ENCODE results near the gene IL36A. TPM values are rescaled to one million over a fixed set of nuclear protein-coding genes. Genes with fewer than 3 reads are reported as not detected.

The IL36A gene, protein sequence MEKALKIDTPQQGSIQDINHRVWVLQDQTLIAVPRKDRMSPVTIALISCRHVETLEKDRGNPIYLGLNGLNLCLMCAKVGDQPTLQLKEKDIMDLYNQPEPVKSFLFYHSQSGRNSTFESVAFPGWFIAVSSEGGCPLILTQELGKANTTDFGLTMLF
- total RNA-seq = not detected in 2 replicates

DNA sequence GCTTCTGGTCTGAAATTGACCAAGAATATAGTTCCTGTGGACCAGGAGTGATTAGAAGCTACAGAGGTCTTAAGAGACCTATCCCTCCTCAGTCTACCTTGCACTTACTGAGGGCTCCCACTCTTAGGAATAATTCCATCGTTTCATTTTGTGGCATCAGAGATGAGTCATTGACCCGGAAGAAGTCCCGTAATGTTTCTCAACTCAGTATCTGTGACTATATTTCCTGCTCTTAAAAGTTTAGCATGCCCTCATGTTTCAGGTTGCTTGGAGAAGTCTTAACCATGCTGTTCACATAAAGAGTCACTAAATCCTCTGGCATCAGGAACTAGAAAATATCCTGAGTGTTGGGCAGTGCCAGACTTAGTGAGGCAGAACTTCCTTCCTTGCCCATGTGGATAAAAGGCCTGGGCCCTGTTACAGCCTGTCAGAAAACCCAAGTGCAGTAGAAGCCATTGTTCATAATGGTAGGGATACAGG is at the start of gene IL36A:
IL36A (plus strand) TSS at position 430 of the 480 bp plus-strand sequence. CDS start 413 bp downstream, outside the sequence.
- no peak for DNase-seq (ENCODE audit: extremely low read depth, low read depth, low spot score)

DNA sequence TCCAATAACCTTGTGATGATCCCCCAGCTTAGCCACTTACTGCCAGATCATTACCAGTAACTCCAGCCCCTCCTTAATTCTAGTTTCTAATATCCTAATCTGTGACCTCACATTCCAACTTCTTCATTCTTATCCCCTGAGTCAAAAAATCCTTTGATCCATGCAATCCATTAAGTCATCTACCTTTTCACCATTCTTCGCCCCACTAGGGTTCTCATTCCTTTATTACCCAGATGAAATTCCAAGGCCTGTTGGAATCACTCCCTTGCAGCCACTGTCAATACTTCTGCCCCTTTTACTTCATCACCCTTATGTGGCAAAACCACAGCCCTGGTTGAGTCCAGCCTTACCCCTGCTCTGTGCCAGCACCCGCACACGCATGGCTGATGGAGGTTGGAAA is 47.7 kb upstream of the IL36A start:
- no peak for DNase-seq (ENCODE audit: extremely low read depth, low read depth, low spot score)

DNA sequence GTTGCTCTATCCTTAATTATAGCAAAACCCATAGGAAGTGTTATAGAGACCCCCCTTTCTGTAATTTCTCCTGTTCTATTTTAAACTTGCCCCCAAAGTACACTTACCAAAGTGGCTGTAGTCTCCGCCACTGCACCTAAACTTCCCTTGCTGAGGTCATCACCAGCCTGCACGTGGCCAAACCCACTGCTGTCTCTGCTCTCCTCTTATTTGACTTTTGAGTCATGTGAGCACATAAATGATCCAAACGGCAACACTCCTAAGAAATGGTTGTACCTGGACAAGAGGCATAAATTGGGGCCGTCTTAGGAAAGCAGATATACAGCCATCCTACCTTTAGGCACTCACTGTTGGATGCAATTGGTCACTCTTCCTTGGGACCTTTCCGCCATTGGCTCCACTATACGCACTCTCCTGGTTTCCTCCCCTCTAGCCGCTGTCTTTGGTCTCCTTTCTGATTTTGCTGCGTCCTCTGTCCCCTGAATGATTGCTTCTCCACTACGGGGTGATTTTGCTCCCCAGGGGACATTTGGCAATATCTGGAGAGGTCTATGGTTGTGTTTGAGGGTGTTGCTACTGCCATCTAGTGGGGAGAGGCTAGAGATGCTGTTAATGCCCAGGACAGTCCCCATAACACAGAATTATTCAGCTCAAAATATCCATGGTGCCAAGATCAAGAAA is 46.7 kb upstream of the IL36A start:
- peak; percentile 12 for DNase-seq (ENCODE audit: extremely low read depth, low read depth, low spot score)

DNA sequence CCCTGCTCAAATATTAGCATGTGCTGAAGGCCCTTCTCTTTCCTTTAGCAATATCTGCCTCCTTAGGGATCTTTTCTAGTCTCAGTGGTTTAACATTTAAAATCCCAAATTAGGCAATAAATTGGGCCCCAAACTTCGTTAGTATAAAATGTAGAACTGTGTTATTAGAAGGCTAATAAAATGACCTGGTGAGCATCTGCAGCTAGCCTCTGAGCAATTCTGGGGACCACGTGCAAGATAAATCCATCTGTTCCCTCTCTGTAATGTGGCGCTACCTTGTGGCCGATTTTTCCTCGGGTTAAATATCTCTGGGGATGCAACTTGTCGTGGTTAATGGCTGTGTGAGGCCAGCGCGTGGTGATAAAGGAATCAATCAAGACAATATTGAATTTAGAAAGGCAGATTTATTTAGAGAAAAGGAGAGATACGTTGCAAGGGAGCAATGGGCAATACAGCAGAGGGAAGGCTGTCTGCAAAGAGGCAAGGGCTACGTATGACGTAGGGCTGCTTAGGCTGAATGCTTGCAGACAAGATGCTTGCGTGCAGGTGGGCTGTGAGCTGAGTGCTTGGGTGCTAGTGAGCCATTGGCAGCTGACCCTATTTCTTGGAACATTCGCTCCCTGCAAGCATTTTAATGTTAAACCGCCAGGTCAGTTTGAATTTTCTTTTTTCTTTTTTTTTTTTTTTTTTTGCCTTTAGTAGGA is 46.0 kb upstream of the IL36A start:
- no peak for DNase-seq (ENCODE audit: extremely low read depth, low read depth, low spot score)

DNA sequence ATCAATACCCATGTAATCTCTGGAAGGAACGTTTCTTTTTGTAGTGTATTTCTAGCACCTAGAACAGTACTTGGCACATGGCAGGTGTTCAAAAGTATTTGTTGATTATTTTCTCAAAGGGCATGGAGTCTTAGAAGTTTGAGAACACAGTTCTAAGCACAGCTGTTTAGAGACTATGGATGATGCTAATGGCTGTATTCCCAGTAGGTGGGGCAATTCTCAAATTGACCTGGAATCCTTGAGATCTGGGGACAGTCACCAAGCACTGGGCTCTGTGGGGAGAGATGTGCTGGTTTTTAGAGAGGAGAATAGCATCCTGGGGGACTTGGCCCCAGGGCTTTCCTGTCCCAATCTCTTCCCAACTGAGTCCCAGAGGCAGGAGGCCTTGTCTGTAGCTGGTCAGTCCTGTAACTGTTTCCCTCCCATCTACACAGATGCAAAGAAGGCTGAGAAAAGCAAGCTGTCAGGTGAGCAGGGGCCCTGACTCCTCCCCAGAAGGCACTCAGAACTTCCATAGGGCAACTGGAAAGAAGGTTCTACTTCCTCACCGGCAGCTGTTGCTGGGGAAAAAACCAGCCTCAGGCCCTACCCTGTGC is 44.9 kb upstream of the IL36A start:
- DNase-seq (ENCODE audit: extremely low read depth, low read depth, low spot score) = no peak

DNA sequence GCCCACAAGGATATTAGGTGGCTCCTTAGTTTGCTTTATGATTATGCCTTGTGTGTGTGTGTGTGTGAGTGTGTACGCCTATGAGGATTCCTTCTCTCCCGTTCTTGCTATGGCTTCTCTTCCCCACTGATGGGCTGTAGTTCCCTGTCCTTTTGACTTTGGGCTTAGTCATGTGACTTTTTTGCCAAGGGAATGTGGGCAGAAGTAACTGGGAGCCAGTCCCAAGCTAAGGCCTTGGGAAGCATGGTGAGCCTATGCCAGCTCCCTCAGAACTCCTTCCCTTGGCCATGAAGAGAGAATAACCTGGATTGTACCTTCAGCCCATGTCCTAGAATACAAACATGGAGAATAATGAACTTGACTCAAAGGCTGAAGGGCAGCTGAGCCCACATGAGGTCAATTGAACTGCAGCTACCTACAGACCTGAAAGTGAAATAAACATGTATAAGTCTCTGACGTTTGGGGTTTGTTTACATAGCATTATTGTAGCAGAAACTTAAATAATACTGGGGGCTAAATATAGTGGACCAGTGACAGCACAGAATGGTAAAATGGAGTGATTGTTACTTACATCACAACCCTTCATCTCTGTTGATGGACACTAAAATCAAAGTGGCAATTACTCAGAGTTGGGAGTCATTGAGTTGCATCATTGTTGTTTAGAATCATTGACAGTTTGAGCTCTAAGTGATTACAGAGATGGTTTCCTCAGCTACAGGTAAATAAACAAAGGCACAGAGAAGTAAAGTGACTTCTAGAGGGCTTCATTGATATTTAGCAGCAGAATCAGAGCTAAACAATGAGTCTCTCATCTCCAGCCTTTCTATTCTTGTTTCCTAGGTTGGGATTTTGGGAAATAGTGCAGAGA is 42.7 kb upstream of the IL36A start:
- no peak for DNase-seq (ENCODE audit: extremely low read depth, low read depth, low spot score)

DNA sequence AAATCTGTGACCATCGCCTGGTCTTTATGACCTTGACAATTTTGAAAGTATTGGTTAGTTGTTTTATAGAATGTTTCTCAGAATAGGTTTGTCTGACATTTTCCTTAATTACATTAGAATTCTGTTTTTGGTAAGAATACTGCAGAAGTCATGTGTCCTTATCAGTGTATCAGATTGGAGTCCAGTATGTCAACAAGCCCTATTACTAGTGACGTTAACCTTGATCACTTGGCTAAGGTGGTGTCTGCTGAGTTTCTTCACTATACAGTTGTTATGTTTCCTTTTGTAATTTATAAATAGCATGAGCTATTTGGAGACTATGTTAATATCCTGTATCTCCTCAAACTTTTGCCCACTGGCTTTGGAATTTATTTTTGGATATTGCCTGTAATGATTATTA is 38.2 kb upstream of the IL36A start:
- no peak for DNase-seq (ENCODE audit: extremely low read depth, low read depth, low spot score)

DNA sequence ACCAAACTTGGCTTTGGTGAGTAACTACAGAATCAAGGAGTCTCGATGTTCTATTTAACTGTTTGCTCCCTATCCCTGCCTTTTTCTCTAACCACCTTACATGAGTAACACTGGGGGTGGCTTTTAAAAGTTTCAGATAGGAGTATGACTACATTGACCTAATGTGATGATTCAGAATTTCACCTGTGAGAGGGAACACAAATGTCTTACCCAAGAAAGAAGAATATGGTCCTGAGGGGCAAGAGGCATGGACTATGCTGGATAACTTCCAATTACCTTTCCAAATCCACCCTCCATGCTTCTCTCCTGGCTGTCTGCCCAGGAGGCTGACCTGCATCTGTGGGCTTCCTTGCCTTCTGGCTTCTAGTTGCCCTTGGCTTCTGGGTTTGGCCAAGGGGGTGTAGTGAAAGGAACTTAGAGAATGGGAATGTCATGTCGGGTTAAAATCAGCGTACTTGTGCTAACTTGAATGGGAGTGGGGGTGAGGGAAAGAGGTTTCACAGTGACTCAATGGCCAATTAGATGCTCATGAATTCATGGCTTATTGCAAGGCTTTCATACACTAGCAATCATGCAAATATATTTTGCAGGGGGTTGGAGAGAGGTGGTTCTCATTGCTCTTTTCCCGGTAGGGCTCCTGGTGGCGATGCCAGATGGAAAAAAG is 32.7 kb upstream of the IL36A start:
- DNase-seq (ENCODE audit: extremely low read depth, low read depth, low spot score) = no peak

DNA sequence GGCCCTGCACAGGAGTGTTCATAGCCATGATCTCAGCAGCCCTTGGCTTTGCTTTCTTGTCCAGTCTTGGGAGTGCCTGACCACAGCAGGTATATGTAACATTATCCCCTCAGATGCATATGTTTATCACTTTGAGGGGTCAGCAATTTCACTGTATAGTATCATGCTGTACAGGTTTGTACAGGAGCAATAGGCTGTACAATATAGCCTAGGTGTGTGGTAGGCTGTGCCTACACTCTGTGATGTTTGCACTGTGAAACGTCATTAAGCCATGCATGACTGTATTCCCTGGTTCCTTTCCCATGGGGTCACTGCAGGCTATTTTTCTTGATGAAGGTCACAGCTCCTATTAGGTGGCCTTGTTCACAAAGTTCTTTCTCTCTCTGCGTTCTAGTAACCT is 32.1 kb upstream of the IL36A start:
- no peak for DNase-seq (ENCODE audit: extremely low read depth, low read depth, low spot score)

DNA sequence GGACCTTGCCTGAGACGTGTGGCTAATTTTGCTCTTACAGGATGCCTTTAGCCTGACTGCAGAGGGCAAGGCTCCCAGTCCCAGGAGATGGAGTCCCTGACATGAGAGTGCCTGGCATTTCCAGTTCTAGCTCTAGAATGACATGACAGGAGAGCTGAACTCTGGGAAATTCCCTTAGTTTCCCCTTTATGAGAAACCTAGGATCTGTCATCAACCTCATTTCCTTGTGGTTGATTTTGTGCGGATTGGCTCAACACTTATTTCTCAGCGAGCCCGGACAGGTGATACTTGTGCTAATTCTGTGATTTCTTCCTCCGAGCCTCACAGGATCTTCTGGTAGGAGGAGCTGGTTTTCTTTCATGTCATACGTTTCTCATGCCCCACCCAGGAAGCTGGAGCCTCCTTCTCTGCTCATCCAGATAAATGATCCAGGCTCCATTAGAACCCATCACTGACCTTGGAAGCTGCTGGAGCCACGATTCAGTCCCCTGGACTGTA is 27.7 kb upstream of the IL36A start, which contains the start of gene IL36G:
IL36G (plus strand) TSS at position 448 of the 498 bp plus-strand sequence. CDS start 633 bp downstream, outside the sequence.
- DNase-seq (ENCODE audit: extremely low read depth, low read depth, low spot score) = no peak

DNA sequence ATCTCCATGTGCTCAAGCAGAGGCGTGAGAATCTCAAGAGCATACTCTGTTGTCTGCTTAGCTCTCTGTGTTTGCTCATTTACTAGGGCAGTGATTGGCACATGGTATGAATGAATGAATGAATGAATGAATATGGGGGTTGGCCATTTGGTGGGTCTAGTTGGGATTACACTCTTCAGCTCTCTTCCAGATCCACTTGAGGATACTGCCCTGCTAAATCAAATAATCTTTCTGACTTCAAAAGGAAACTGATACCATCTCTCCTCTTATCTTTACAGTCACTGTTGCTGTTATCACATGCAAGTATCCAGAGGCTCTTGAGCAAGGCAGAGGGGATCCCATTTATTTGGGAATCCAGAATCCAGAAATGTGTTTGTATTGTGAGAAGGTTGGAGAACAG is 25.5 kb upstream of the IL36A start:
- DNase-seq (ENCODE audit: extremely low read depth, low read depth, low spot score) = no peak

DNA sequence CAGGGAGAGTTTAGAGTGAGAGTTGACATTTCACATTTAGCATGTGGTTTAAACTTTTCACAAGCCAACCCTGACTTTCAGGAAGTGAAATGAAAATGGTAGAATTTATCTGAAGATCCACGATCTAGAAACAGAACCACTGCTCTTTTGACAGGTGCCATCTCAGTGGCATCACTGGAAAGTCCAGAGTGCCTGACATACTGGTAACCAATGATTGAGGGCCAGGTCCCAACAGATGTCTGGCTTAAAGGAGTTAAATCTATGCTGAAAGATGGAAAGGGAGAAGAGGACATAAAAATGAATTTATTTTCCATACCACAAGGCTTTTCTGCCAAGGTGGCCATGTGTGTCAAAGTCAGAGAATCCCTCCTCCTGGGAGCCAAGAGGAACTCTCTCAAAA is 24.7 kb upstream of the IL36A start:
- no peak for DNase-seq (ENCODE audit: extremely low read depth, low read depth, low spot score)

DNA sequence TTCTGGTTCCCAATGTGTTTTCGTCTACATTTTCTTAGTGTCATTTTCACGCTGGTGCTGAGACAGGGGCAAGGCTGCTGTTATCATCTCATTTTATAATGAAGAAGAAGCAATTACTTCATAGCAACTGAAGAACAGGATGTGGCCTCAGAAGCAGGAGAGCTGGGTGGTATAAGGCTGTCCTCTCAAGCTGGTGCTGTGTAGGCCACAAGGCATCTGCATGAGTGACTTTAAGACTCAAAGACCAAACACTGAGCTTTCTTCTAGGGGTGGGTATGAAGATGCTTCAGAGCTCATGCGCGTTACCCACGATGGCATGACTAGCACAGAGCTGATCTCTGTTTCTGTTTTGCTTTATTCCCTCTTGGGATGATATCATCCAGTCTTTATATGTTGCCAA is 20.2 kb upstream of the IL36A start:
- DNase-seq (ENCODE audit: extremely low read depth, low read depth, low spot score) = no peak

DNA sequence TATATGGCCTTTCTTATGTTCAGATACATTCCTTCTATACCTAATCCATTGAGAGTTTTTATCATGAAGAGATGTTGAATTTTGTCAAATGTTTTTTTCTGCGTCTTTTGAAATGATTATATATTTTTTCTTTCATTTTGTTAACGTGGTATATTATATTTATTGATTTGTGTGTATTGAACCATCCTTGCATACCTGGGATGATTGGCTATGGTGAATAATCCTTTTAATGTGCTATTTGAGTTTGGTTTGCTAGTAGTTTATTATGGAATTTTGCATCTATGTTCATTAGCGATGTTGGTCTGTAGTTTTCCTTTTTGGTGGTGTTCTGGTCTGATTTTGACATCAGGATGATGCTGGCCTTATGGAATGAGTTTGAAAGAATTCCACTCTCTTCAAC is 15.6 kb upstream of the IL36A start:
- DNase-seq (ENCODE audit: extremely low read depth, low read depth, low spot score) = no peak

DNA sequence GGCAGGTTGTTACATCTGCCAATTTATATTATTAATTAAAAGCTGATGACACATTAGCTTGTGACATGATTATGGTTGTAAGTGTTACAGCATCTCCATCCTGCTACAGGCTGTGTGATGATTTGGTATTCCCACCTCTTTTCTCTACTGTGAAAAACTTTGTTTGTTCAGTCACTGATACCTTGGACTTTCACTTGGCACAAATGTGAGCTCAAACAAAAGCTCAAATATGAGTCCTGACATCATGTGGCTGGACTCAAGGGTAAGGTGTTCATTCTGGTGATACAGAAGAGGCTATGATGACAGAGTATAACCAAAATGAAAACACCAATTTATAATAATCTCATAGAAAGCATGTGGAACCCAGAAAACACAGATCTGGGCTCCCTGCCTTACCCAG is 11.4 kb upstream of the IL36A start:
- DNase-seq (ENCODE audit: extremely low read depth, low read depth, low spot score) = no peak

DNA sequence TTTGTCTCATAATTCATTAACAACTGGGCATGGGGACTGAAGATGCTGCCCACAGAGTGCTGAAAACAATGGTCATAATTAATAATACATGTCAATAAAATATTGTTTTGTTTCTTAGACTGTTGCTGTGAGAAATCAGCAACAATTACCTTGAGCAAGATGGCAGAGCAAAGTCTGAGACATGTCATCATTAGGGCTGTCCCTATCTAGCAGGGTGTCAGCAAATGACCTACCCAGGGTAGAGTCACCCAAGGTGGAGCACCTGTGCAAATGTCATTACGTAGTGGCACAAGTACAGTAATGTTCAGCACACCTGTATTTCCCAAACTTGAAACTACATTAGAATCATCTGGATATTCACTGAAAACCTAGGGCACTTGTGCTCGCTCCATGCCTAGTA is 10.6 kb upstream of the IL36A start:
- DNase-seq (ENCODE audit: extremely low read depth, low read depth, low spot score) = no peak

DNA sequence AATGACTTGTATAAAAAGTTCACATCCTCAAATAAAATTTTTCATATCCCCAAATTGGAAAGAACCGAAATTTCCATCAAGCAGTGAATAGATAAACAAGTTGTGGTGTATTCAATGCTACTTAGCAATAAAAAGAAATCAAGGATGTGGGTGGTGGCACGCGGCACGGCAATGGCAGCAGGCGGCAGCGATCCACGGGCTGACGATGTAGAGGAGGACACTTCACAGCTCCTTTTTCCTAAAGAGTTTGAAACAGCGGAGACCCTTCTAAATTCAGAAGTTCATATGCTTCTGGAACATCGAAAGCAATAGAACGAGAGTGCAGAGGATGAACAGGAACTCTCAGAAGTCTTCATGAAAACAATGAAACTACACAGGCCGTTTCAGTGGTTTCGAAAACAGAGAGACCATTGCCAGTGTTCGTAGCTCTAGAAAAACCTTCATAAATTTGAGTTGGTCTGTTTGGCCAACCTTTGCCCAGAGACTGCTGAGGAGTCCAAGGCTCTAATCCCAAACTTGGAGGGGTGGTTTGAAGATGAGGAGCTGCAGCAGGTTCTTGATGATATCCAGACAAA is 9.8 kb upstream of the IL36A start:
- no peak for DNase-seq (ENCODE audit: extremely low read depth, low read depth, low spot score)

DNA sequence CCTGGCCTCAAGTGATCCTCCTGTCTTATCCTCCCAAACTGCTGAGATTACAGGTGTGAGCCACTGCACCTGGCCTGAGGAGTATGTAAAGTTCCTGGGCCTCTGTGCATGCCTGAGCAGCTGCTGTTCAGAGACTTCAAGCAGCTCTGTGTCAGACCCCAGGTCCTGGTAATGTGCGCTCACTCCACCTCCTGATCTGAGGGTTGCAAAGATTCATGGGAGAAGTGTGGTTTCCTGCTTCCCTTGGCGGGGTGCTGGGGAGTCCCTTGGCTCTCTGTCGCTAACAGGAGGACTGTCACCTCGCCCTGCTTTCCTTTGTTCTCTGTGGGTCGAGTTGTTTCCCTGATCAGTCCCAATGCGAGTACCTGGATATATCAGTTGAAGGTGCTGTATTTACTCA is 8.6 kb upstream of the IL36A start:
- DNase-seq (ENCODE audit: extremely low read depth, low read depth, low spot score) = no peak

DNA sequence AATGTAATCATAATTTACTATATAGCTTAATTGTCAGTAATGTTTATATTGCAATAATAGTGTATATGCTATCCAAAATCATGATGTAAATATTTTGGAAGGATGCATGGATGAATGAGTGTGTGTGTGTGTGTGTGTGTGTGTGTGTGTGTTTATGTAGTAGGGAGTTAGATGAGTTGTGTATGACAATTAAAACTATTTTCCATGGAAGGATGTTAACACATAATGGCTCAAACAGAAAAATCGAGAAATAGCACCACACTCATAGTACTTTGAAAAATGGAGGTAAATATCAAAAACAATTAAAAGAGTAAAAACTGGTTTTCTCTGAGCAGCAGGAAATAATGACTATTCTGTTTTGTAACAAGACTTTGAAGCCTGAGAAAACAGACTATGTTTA is 8.1 kb upstream of the IL36A start:
- no peak for DNase-seq (ENCODE audit: extremely low read depth, low read depth, low spot score)

DNA sequence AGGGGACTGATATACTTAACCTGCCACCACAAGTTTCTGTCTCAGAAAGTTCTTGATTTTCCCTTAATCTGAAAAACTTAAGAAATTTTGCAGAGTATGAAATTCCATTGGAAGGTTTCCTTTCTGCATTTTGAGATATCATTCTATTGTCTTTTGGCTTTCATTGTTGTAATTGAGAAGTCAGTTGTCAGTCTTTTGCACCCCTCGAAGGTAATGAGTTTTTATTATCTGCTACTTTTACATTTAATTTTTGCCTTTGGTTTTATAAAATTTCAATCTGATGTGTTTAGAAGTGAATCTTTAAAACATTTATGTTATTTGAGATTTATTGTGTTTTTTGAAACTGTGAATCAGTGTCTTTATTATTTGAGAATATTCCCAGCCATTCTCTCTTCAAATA is 4.8 kb upstream of the IL36A start:
- no peak for DNase-seq (ENCODE audit: extremely low read depth, low read depth, low spot score)

Data from glomerular endothelial cell (primary cell).